ENCODE data around the gene ESR1.

DNA sequence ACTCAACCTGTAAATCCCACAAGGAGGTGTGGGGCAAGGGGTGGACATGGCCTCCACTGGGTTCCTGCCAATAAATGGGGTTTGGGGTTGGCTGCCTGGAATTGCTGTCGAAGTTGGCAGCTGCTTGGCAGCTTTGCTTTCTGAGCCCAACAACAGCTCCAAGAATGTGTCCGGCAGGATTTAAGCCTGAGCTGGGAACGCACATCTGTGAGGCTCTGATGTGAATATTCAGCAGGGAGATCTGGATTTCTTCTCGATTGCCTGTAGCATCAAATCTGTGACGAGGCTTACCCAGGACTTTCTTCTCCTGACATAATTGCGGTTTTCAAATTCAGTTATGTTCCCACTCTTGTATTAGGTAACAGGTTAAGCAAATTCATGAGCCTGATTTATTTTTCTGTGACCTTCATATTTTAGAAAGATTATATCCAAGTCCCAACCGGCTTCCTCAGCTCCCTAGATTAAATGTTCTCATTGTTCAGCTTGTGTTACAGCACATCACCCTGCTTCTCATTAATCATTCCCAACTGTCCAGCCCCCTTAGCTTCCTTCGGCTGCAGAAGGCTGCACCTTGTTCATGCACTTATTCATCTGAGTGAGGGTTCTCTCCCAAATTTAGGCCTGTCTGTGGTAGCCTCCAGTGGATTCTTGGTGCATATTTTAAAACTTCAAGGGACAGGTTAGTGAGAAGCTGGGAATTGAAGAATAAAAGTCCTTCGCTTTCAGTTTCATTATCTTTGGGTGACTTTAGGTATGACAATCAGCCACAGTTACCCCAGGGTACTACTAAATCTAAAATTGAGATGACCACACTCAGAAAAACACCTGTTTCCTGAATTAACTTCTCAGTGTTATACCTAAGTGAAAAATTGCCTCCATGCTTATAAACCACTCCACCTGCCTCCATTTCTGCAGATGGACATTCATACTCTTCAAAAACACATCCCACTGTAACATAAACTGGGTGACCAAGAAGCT, 310.0 kb downstream of the ESR1 start:
- TF ChIP-seq, protein P1, sequence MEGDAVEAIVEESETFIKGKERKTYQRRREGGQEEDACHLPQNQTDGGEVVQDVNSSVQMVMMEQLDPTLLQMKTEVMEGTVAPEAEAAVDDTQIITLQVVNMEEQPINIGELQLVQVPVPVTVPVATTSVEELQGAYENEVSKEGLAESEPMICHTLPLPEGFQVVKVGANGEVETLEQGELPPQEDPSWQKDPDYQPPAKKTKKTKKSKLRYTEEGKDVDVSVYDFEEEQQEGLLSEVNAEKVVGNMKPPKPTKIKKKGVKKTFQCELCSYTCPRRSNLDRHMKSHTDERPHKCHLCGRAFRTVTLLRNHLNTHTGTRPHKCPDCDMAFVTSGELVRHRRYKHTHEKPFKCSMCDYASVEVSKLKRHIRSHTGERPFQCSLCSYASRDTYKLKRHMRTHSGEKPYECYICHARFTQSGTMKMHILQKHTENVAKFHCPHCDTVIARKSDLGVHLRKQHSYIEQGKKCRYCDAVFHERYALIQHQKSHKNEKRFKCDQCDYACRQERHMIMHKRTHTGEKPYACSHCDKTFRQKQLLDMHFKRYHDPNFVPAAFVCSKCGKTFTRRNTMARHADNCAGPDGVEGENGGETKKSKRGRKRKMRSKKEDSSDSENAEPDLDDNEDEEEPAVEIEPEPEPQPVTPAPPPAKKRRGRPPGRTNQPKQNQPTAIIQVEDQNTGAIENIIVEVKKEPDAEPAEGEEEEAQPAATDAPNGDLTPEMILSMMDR (IDR thresholded peaks at IDR 0.05), result no peak
- no peak for TF ChIP-seq POLR2A (IDR thresholded peaks at IDR 0.05)
